C4-2B (cell line): ENCODE results near the gene SGIP1.

Source experiments
- CTCF ChIP-seq: fragments of 450-650 bp; conservative IDR thresholded peaks from 2 replicates; pipeline ENCODE4 v1.5.1; 2017; ENCODE audit warnings: mild to moderate bottlenecking
- ZFX ChIP-seq: fragments of 450-650 bp; IDR thresholded peaks from 2 replicates; pipeline ENCODE4 v1.6.1; 2017

DNA sequence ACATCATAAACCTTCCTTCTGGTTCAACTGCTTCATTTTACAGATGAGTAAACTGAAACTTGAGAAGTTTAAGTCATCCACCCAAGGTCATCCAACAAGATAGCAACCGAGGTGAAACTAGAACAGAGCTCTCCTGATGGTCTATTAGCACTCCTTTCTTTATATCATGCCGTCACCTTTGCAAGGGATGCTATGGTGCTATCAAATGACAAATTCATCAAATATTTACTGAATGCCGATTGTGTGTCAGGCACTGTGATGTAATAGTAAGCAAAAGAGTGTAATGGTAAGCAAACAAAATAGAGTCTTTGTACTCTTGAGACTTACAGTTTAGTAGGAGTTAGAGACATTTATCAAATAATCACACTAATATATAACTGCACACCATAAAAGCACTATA is 14.0 kb upstream of the SGIP1 start:
- TF ChIP-seq CTCF (no peak), ZFX (no peak)
